ENCODE results near the gene ADAM8. TPM values are rescaled to one million over a fixed set of nuclear protein-coding genes. Genes with fewer than 3 reads are reported as not detected.

Gene ADAM8
- polyA plus RNA-seq = 6.4 and 7.2 TPM in 2 replicates
- 1.5 and 2.2 TPM in 2 replicates for polyA minus RNA-seq

- Histone ChIP-seq H3K9ac (ENCODE audit: low read length) (no peak within 1 kb of the TSS), H3K9me2 (ENCODE audit: insufficient read depth, low read length) (no peaks in the 10 kb centered on the region), H3K27me3 (ENCODE audit: insufficient read depth, low read depth, low read length) (peaks cover 10% of the 10 kb centered on the region), H3K27ac (ENCODE audit: low read length) (no peak within 1 kb of the TSS), H3K36me3 (ENCODE audit: insufficient read depth, low read length) (no peaks in the 10 kb centered on the region), H3F3A (ENCODE audit: insufficient read depth, low read length, poor library complexity, severe bottlenecking) (no peaks in the 10 kb centered on the region), H2AFZ (ENCODE audit: low read depth, low read length) (no peak within 1 kb of the TSS), H4K20me1 (ENCODE audit: insufficient read depth) (no peaks in the 10 kb centered on the region), H3K79me2 (replicated peaks; ENCODE audit: insufficient read depth, low read length) (no peaks in the 10 kb centered on the region), H3K9me3 (ENCODE audit: low read length) (no peaks in the 10 kb centered on the region), H3K4me2 (ENCODE audit: low read length) (no peak within 1 kb of the TSS), H3K4me3 (ENCODE audit: low read length) (no peak within 1 kb of the TSS)
- TF ChIP-seq REST (IDR thresholded peaks at IDR 0.05; ENCODE audit: borderline replicate concordance) (no peak), EP300 (conservative IDR thresholded peaks at IDR 0.05; ENCODE audit: poor library complexity, severe bottlenecking) (no peak), POLR2AphosphoS5 (IDR thresholded peaks at IDR 0.05) (no peak), SMC3 (conservative IDR thresholded peaks at IDR 0.05; ENCODE audit: poor library complexity) (no peak), TAF1 (IDR thresholded peaks at IDR 0.05; ENCODE audit: low read depth) (no peak), EZH2 (IDR thresholded peaks at IDR 0.05; ENCODE audit: borderline replicate concordance, insufficient read depth, low read length, poor library complexity, severe bottlenecking) (no peak), RAD21 (conservative IDR thresholded peaks at IDR 0.05) (no peak), MXI1 (conservative IDR thresholded peaks at IDR 0.05; ENCODE audit: poor library complexity, severe bottlenecking) (no peak)
- TF ChIP-seq, protein P1, sequence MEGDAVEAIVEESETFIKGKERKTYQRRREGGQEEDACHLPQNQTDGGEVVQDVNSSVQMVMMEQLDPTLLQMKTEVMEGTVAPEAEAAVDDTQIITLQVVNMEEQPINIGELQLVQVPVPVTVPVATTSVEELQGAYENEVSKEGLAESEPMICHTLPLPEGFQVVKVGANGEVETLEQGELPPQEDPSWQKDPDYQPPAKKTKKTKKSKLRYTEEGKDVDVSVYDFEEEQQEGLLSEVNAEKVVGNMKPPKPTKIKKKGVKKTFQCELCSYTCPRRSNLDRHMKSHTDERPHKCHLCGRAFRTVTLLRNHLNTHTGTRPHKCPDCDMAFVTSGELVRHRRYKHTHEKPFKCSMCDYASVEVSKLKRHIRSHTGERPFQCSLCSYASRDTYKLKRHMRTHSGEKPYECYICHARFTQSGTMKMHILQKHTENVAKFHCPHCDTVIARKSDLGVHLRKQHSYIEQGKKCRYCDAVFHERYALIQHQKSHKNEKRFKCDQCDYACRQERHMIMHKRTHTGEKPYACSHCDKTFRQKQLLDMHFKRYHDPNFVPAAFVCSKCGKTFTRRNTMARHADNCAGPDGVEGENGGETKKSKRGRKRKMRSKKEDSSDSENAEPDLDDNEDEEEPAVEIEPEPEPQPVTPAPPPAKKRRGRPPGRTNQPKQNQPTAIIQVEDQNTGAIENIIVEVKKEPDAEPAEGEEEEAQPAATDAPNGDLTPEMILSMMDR (IDR thresholded peaks at IDR 0.05; ENCODE audit: poor library complexity, severe bottlenecking) = no peak
Measured at GRCh38 chr10:133276435-133277201, at the start of gene ADAM8. Gene ADAM8, minus strand, starts transcription at chr10:133276868. Its CDS starts 51 bp downstream, at chr10:133276817.

DNA sequence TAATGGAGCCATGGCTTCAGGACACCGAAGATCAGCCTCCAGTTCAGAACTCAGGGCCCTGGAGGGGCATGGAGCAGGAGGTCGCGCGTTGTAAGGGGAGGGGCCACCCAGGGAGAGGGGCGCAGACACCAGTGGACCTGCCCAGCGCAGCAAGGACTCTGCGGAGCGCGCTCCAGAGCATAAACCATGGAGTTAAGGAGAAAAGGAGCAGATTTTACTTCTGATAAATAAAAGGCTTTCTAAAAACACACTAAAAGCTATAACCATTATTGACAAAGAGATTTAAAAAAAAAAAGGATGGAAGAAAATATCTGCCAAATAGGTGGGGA lies 49.5 kb upstream of the ADAM8 start:
- Histone ChIP-seq H3K27me3 (ENCODE audit: insufficient read depth, low read depth, low read length) (peaks cover 25% of the 10 kb centered on the region), H4K20me1 (ENCODE audit: insufficient read depth) (no peaks in the 10 kb centered on the region), H3K27ac (ENCODE audit: low read length) (no peak overlapping the region), H3K4me3 (ENCODE audit: low read length) (peak overlapping the region; percentile 58), H3K9me2 (ENCODE audit: insufficient read depth, low read length) (no peaks in the 10 kb centered on the region), H3F3A (ENCODE audit: insufficient read depth, low read length, poor library complexity, severe bottlenecking) (no peaks in the 10 kb centered on the region), H2AFZ (ENCODE audit: low read depth, low read length) (no peak overlapping the region), H3K4me2 (ENCODE audit: low read length) (no peak overlapping the region), H3K79me2 (replicated peaks; ENCODE audit: insufficient read depth, low read length) (no peaks in the 10 kb centered on the region), H3K9me3 (ENCODE audit: low read length) (no peaks in the 10 kb centered on the region), H3K36me3 (ENCODE audit: insufficient read depth, low read length) (no peaks in the 10 kb centered on the region), H3K9ac (ENCODE audit: low read length) (peak overlapping the region; percentile 36)
- no peak for TF ChIP-seq TAF1 (IDR thresholded peaks at IDR 0.05; ENCODE audit: low read depth)
- TF ChIP-seq, protein P1 (IDR thresholded peaks at IDR 0.05; ENCODE audit: poor library complexity, severe bottlenecking) = no peak
